Body of pancreas (tissue), 4 donors: Measurements from ENCODE around the gene B4GAT1.

Source experiments
- CTCF ChIP-seq, 7 experiments: fragments of 450-650 bp in 4 of 7; fragments of 200-600 bp in 3 of 7; sonication (generic) in 3 of 7; IDR thresholded peaks; one replicate each; pipeline ENCODE4 v1.5.1; 2016 to 2019; ENCODE audit warnings: antibody characterized with exemption in 7 of 7
- POLR2A ChIP-seq, 3 donors: fragments of 450-650 bp; IDR thresholded peaks; one replicate each; pipeline ENCODE4 v1.6.1; 2016; ENCODE audit warnings: antibody characterized with exemption in 3 of 3, mild to moderate bottlenecking in 2 of 3

- TF ChIP-seq POLR2A (IDR thresholded peaks at IDR 0.05) (no peak), CTCF (IDR thresholded peaks at IDR 0.05) (peak; percentile 86 to 94 (median 88))
Observed at GRCh38 chr11:66328302-66329144, 18.9 kb downstream of the B4GAT1 start.
